Measurements from ENCODE around the gene CYBC1. TPM values are rescaled to one million over a fixed set of nuclear protein-coding genes. Genes with fewer than 3 reads are reported as not detected.

Gene CYBC1
- polyA plus RNA-seq (2013, experiment 1 of 2) = 24.9 TPM
- 27.0 TPM for polyA plus RNA-seq (2013, experiment 2 of 2)

GRCh38 chr17:82450357-82451106, at the start of gene CYBC1:
TSS of gene CYBC1 (minus strand) at chr17:82450752. CDS start at chr17:82449254, 1,498 bp downstream.
- Histone ChIP-seq H3K4ac (ENCODE audit: low read depth, low read length) (peak within 1 kb of the TSS; percentile 83), H3K27ac (ENCODE audit: low read depth, low read length) (peak within 1 kb of the TSS; percentile 37)

DNA sequence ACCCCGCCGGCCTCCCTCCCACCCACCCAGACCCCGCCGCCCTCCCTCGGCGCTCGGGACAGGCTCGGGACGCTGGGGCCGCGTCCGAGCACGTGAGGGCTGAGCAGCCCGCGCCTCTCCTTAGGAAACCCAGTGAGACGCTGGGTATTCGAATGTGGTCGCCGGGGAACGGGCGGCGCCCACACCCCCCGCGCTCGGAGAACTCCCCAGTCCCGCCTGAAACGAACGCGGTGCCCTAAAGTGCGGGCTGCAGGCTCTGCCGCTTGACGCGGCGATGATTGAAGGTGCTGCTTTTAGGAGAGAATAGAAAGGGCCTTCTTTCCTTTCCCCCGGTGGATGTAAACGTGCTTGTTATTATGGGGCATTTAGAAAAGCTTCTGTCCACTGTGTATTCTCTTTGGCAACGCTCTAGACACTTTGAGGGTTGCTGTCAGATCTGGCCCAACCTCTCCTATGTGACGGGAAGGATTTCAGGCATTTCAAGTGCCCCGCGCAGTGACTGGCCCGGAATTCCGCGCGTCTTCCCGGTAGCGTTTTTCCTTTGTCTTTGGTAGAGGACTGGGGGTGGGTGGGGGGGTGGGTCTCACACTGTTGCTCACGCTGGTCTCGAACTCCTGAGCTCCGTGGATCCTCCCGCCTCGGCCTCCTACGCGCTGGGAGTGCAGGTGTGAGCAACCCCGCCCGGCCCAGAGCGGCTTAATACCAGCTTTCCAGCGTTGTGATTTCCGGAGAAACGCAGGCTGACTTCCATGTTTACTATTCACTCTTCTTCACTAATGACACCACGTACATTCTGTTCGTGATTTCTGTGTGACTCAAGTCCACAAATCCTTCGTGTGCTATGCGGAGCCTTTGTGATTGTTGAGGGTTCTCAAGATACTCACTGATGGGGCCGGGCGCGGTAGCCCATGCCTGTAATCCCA, 47.2 kb upstream of the CYBC1 start:
- H3K4me3 ChIP-seq (ENCODE audit: low read length) = peak overlapping the region; percentile 10
- no peak overlapping the region for H2BK5ac ChIP-seq (ENCODE audit: low read length)
- H3K9ac ChIP-seq (ENCODE audit: low read length) = peak overlapping the region; percentile 41
- no peak overlapping the region for H4K5ac ChIP-seq (ENCODE audit: low read length)
- H3K56ac ChIP-seq (ENCODE audit: low read length) = peak overlapping the region; percentile 82
- peak; percentile 43 for DNase-seq
- no peak overlapping the region for H4K8ac ChIP-seq (ENCODE audit: low read depth, low read length)
- H3K4me2 ChIP-seq (ENCODE audit: low read length) = peak overlapping the region; percentile 29
- no peak overlapping the region for H3K4ac ChIP-seq (ENCODE audit: low read depth, low read length)
- H2BK15ac ChIP-seq (replicated peaks; ENCODE audit: low read depth) = no peak overlapping the region
- no peak overlapping the region for H3K27ac ChIP-seq (ENCODE audit: low read depth, low read length)
- no peaks in the 10 kb centered on the region for H3K4me1 ChIP-seq (ENCODE audit: control insufficient read depth, low read depth, low read length)
- no peaks in the 10 kb centered on the region for H3K27me3 ChIP-seq (ENCODE audit: insufficient read depth, low read length, poor library complexity)
- no CpG with 5 or more reads among the region's 66 CpGs for WGBS (ENCODE audit: extremely low coverage, insufficient coverage, low lambda C conversion rate)
- no peaks in the 10 kb centered on the region for H3K79me2 ChIP-seq (ENCODE audit: control insufficient read depth, insufficient read depth, low read length)
- H3K79me1 ChIP-seq (ENCODE audit: low read length) = no peaks in the 10 kb centered on the region
- no peak overlapping the region for H2BK120ac ChIP-seq (ENCODE audit: low read depth, low read length)
- peak overlapping the region; percentile 20 for H3K18ac ChIP-seq (ENCODE audit: low read length)
- H3K36me3 ChIP-seq (ENCODE audit: control insufficient read depth, insufficient read depth, low read length) = no peaks in the 10 kb centered on the region
- H2AK5ac ChIP-seq (ENCODE audit: low read length) = no peak overlapping the region
- no peak overlapping the region for H3K23ac ChIP-seq (ENCODE audit: low read length)

More at GRCh38 chr17:82450357-82451106, at the start of gene CYBC1:
- H2BK5ac ChIP-seq (ENCODE audit: low read length) = no peak within 1 kb of the TSS
- H3K79me2 ChIP-seq (ENCODE audit: control insufficient read depth, insufficient read depth, low read length) = no peaks in the 10 kb centered on the region
- H3K4me3 ChIP-seq (ENCODE audit: low read length) = peak within 1 kb of the TSS; percentile 90
- peak within 1 kb of the TSS; percentile 99 for H3K56ac ChIP-seq (ENCODE audit: low read length)
- peak within 1 kb of the TSS; percentile 7 for H4K8ac ChIP-seq (ENCODE audit: low read depth, low read length)
- H3K79me1 ChIP-seq (ENCODE audit: low read length) = no peaks in the 10 kb centered on the region
- H3K23ac ChIP-seq (ENCODE audit: low read length) = peak within 1 kb of the TSS; percentile 45
- H3K4me2 ChIP-seq (ENCODE audit: low read length) = peak within 1 kb of the TSS; percentile 83
- H2BK120ac ChIP-seq (ENCODE audit: low read depth, low read length) = no peak within 1 kb of the TSS
- peak within 1 kb of the TSS; percentile 85 for H3K18ac ChIP-seq (ENCODE audit: low read length)
- peak within 1 kb of the TSS; percentile 94 for H3K9ac ChIP-seq (ENCODE audit: low read length)
- no peaks in the 10 kb centered on the region for H3K4me1 ChIP-seq (ENCODE audit: control insufficient read depth, low read depth, low read length)
- no peak within 1 kb of the TSS for H2AK5ac ChIP-seq (ENCODE audit: low read length)
- H2BK15ac ChIP-seq (replicated peaks; ENCODE audit: low read depth) = no peak within 1 kb of the TSS
- H3K27me3 ChIP-seq (ENCODE audit: insufficient read depth, low read length, poor library complexity) = no peaks in the 10 kb centered on the region
- H3K36me3 ChIP-seq (ENCODE audit: control insufficient read depth, insufficient read depth, low read length) = no peaks in the 10 kb centered on the region
- H4K5ac ChIP-seq (ENCODE audit: low read length) = peak within 1 kb of the TSS; percentile 44
- no CpG with 5 or more reads among the region's 91 CpGs for WGBS (ENCODE audit: extremely low coverage, insufficient coverage, low lambda C conversion rate)
- peak; percentile 93 for DNase-seq

DNA sequence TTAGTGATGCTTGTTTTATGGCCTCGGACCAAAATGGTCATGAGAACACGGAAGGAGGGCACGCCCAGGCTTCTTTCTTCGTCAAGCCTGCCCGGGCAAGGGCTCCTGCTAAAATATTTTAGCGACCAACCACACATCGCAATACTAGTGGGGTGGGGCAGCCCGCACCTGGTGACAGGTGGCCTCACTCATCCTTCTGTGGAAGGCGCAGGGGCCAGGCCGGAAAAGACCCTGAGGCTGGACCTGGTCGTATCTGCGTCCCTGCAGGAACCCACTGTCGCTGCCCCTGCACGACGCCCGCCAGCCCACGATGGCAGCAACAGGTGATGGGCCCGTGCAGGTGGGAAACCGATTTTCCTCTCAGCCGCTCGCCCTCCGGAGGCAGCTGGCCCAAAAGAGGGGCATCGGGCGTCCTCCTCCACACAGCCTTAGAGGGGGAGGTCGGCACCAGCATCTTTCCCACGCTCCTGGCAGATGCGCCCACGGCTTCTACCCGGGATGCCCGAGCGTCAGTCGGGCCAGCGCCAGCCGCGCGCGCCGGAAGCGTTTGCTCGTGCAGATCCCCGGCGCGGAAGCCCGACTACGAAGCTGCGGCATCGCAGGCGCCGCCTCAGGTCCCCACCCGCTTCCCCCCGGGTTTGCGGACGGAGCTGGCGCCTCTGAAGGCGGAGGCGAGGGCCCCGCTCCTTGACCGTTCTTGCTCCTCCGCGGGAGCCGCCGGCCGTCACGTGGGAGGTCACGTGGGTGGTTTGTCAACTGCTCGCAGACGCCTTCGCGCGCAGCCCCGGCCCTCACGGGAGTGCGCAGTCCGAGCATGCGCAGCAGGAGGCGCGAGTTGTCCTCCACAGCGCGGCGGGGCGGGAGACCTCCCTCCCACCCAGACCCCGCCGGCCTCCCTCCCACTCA, 46.2 kb upstream of the CYBC1 start:
- no CpG with 5 or more reads among the region's 83 CpGs for WGBS (ENCODE audit: extremely low coverage, insufficient coverage, low lambda C conversion rate)
- no peak overlapping the region for H3K18ac ChIP-seq (ENCODE audit: low read length)
- H2BK120ac ChIP-seq (ENCODE audit: low read depth, low read length) = no peak overlapping the region
- no peak overlapping the region for H3K23ac ChIP-seq (ENCODE audit: low read length)
- no peak overlapping the region for H2BK5ac ChIP-seq (ENCODE audit: low read length)
- H4K5ac ChIP-seq (ENCODE audit: low read length) = no peak overlapping the region
- no peak overlapping the region for H4K8ac ChIP-seq (ENCODE audit: low read depth, low read length)
- H3K4ac ChIP-seq (ENCODE audit: low read depth, low read length) = no peak overlapping the region
- DNase-seq = peak; percentile 93
- peak overlapping the region; percentile 47 for H3K4me3 ChIP-seq (ENCODE audit: low read length)
- H3K79me2 ChIP-seq (ENCODE audit: control insufficient read depth, insufficient read depth, low read length) = no peaks in the 10 kb centered on the region
- H3K27ac ChIP-seq (ENCODE audit: low read depth, low read length) = no peak overlapping the region
- H2BK15ac ChIP-seq (replicated peaks; ENCODE audit: low read depth) = no peak overlapping the region
- peak overlapping the region; percentile 74 for H3K4me2 ChIP-seq (ENCODE audit: low read length)
- H3K79me1 ChIP-seq (ENCODE audit: low read length) = no peaks in the 10 kb centered on the region
- H3K56ac ChIP-seq (ENCODE audit: low read length) = peak overlapping the region; percentile 85
- no peaks in the 10 kb centered on the region for H3K4me1 ChIP-seq (ENCODE audit: control insufficient read depth, low read depth, low read length)
- no peaks in the 10 kb centered on the region for H3K36me3 ChIP-seq (ENCODE audit: control insufficient read depth, insufficient read depth, low read length)
- H3K9ac ChIP-seq (ENCODE audit: low read length) = peak overlapping the region; percentile 73
- no peaks in the 10 kb centered on the region for H3K27me3 ChIP-seq (ENCODE audit: insufficient read depth, low read length, poor library complexity)
- H2AK5ac ChIP-seq (ENCODE audit: low read length) = no peak overlapping the region

- no peak overlapping the region for H3K23ac ChIP-seq (ENCODE audit: low read length)
- no peak overlapping the region for H3K4me2 ChIP-seq (ENCODE audit: low read length)
- H3K36me3 ChIP-seq (ENCODE audit: control insufficient read depth, insufficient read depth, low read length) = no peaks in the 10 kb centered on the region
- no peak overlapping the region for H4K8ac ChIP-seq (ENCODE audit: low read depth, low read length)
- H3K79me1 ChIP-seq (ENCODE audit: low read length) = no peaks in the 10 kb centered on the region
- H2BK5ac ChIP-seq (ENCODE audit: low read length) = no peak overlapping the region
- no peak overlapping the region for H3K4ac ChIP-seq (ENCODE audit: low read depth, low read length)
- H3K18ac ChIP-seq (ENCODE audit: low read length) = no peak overlapping the region
- H3K56ac ChIP-seq (ENCODE audit: low read length) = peak overlapping the region; percentile 67
- no peak overlapping the region for H4K5ac ChIP-seq (ENCODE audit: low read length)
- no peak overlapping the region for H3K4me3 ChIP-seq (ENCODE audit: low read length)
- no peaks in the 10 kb centered on the region for H3K4me1 ChIP-seq (ENCODE audit: control insufficient read depth, low read depth, low read length)
- H3K27me3 ChIP-seq (ENCODE audit: insufficient read depth, low read length, poor library complexity) = no peaks in the 10 kb centered on the region
- no peak overlapping the region for H3K9ac ChIP-seq (ENCODE audit: low read length)
- no CpG with 5 or more reads among the region's 12 CpGs for WGBS (ENCODE audit: extremely low coverage, insufficient coverage, low lambda C conversion rate)
- H3K79me2 ChIP-seq (ENCODE audit: control insufficient read depth, insufficient read depth, low read length) = no peaks in the 10 kb centered on the region
- no peak overlapping the region for H3K27ac ChIP-seq (ENCODE audit: low read depth, low read length)
- peak; percentile 68 for DNase-seq
- no peak overlapping the region for H2BK120ac ChIP-seq (ENCODE audit: low read depth, low read length)
- H2BK15ac ChIP-seq (replicated peaks; ENCODE audit: low read depth) = no peak overlapping the region
- H2AK5ac ChIP-seq (ENCODE audit: low read length) = no peak overlapping the region
Observed at GRCh38 chr17:82495844-82496528, 45.4 kb upstream of the CYBC1 start.
